B cell (primary cell): ENCODE measurements around the gene GIMAP1.

Experiments
- CTCF ChIP-seq: fragments of 200-600 bp; IDR thresholded peaks from one replicate; pipeline ENCODE4 v1.8.0; 2022; ENCODE audit warnings: antibody characterized with exemption, mild to moderate bottlenecking
- EZH2 ChIP-seq: IDR thresholded peaks from 2 replicates; pipeline ENCODE4 v1.6.1; 2012; ENCODE audit warnings: borderline replicate concordance, low read depth, mild to moderate bottlenecking, moderate library complexity, low read length; ENCODE audit not compliant: insufficient read depth, poor library complexity, severe bottlenecking

DNA sequence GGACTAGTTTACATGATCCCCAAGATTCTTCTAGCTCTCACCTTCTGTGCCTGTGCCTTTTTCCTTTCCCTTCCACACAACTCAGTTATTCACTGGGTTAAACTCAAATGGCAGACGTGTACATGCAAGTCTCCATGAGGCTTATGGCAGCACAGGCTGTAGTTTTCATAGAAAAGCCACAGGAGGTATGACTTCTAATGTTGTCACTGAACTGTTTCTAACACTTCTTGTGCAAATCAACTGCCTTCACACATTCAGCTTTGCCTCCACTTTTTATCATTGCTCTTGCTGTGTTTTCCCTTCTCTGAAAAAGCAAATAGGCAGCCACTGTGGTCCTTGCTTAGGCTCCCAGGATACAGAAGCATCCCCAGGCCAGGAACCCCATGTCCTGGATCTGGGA lies 15.5 kb downstream of the GIMAP1 start:
- TF ChIP-seq CTCF (no peak), EZH2 (no peak)
